ENCODE data around the gene RNF186. TPM values are rescaled to one million over a fixed set of nuclear protein-coding genes. Genes with fewer than 3 reads are reported as not detected.

RNF186 gene
- total RNA-seq, 1 donor from 2014 or later: not detected

DNA sequence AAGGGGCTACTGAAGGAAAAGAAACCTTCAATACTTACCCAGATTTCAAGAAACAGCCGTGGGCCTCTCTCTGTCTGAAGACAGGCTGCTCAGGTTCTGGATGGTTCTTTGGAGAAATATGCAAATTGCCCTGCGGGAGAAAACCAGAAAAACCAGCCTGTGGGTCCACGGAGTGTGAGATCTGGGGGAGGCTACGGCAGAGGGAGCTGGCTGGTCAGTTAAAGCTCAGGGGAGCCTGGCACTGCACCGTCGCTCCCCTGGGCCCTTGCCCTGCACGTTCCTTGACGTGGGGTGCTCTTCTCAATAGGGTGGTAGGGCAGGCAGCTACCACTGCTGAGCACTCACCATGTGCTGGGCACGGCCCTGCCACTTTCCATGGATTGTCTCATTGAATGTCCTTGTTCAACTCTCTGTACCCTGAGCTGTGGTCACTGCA is 28.1 kb downstream of the RNF186 start:
- intact Hi-C loops (cut with DNase I): no loop called here
- DNase-seq (ENCODE audit: low spot score in 2 of 2): no peak
- H3K36me3 ChIP-seq: peaks cover 23 to 48% of the 10 kb centered on the region in 2 donors
- H3K9me3 ChIP-seq: no peaks in the 10 kb centered on the region
- no peaks in the 10 kb centered on the region for H3K4me1 ChIP-seq
- no peak overlapping the region for H3K4me3 ChIP-seq
- TF ChIP-seq, protein P1, sequence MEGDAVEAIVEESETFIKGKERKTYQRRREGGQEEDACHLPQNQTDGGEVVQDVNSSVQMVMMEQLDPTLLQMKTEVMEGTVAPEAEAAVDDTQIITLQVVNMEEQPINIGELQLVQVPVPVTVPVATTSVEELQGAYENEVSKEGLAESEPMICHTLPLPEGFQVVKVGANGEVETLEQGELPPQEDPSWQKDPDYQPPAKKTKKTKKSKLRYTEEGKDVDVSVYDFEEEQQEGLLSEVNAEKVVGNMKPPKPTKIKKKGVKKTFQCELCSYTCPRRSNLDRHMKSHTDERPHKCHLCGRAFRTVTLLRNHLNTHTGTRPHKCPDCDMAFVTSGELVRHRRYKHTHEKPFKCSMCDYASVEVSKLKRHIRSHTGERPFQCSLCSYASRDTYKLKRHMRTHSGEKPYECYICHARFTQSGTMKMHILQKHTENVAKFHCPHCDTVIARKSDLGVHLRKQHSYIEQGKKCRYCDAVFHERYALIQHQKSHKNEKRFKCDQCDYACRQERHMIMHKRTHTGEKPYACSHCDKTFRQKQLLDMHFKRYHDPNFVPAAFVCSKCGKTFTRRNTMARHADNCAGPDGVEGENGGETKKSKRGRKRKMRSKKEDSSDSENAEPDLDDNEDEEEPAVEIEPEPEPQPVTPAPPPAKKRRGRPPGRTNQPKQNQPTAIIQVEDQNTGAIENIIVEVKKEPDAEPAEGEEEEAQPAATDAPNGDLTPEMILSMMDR (IDR thresholded peaks at IDR 0.05): no peak
- H3K27ac ChIP-seq: no peak overlapping the region
- no peaks in the 10 kb centered on the region for H3K27me3 ChIP-seq

DNA sequence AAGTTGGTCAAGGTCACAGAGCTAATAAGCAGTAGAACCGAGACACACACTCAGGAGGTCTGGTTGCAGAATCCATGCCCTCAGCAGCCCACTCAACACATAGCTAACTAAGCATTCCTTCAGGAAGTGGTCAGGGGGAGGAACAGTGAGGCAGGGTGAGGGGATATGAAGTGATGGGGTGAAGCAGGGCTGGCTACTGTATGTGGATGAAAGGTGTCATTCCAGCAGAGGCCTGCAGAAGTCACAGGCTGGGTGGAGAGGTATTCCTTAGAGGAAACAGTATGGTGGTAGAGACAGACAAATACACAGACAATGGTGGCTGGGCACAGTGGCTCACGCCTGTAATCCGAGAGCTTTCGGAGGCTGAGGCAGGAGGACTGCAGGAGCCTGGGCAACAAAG is 29.4 kb downstream of the RNF186 start:
- TF ChIP-seq, protein P1 (IDR thresholded peaks at IDR 0.05): no peak
- Histone ChIP-seq H3K4me1 (no peaks in the 10 kb centered on the region), H3K4me3 (no peak overlapping the region), H3K36me3 (peaks cover 17 to 34% of the 10 kb centered on the region in 2 donors), H3K27me3 (no peaks in the 10 kb centered on the region), H3K9me3 (no peaks in the 10 kb centered on the region), H3K27ac (no peak overlapping the region)
- no peak for DNase-seq (ENCODE audit: low spot score in 2 of 2)
- intact Hi-C loops (cut with DNase I): no loop called here

DNA sequence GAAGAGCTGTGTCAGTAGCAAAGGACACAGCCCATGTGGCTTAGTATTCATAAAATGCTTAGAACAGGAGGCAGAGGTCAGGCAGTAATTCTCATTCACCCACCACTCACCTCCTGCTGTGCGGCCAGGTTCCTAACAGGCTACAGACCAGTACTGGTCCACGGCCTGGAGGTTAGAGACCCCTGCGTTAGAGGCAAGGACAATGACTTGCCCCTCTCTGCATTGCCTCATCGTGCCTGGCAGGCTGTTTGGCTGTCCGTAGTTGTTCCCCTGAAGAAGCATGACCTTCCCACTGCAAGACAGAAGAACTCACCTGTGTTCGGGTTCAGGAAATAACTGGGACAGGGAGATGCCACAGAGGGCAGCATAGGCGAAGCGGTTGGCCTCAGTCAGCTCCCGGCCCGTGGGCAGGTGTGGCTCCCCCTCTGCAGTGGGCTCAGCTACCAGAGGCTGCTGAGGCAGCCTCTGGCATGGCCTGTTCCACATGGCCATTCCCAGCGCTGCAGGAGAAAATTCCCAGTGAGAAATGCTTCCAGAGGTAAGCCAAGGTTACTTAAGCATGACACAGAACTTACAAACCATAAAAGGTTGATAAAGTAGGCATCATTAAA is 34.7 kb downstream of the RNF186 start:
- no peaks in the 10 kb centered on the region for H3K4me1 ChIP-seq
- no peak overlapping the region for H3K27ac ChIP-seq
- intact Hi-C loops (cut with DNase I): no loop called here
- TF ChIP-seq, protein P1 (IDR thresholded peaks at IDR 0.05): no peak
- H3K27me3 ChIP-seq: no peaks in the 10 kb centered on the region
- no peak for DNase-seq (ENCODE audit: low spot score in 2 of 2)
- peaks cover 32 to 62% of the 10 kb centered on the region in 2 donors for H3K36me3 ChIP-seq
- H3K4me3 ChIP-seq: no peak overlapping the region
- H3K9me3 ChIP-seq: no peaks in the 10 kb centered on the region

DNA sequence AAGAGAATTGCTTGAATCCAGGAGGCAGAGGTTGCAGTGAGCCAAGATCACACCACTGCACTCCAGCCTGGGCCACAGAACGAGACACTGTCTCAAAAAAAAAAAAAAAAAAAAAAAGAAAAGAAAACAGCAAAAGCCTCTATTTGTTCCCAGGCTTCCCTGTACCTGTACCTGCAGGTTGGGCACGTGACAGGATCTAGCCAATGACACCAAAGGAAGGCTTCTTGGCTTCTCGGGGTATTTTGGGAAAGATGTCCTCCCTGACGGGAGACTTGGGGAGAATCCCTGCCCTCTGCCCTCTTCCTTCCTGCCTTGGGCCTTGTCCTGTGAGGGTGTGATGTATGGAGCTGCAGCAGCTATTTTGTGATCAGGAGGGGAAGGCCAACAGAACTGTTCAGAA is 38.1 kb downstream of the RNF186 start:
- Histone ChIP-seq H3K9me3 (no peaks in the 10 kb centered on the region), H3K27me3 (no peaks in the 10 kb centered on the region), H3K4me1 (no peaks in the 10 kb centered on the region), H3K4me3 (no peak overlapping the region), H3K36me3 (peaks cover 33 to 62% of the 10 kb centered on the region in 2 donors), H3K27ac (no peak overlapping the region)
- intact Hi-C loops (cut with DNase I): no loop called here
- TF ChIP-seq, protein P1 (IDR thresholded peaks at IDR 0.05): no peak
- no peak for DNase-seq (ENCODE audit: low spot score in 2 of 2)

DNA sequence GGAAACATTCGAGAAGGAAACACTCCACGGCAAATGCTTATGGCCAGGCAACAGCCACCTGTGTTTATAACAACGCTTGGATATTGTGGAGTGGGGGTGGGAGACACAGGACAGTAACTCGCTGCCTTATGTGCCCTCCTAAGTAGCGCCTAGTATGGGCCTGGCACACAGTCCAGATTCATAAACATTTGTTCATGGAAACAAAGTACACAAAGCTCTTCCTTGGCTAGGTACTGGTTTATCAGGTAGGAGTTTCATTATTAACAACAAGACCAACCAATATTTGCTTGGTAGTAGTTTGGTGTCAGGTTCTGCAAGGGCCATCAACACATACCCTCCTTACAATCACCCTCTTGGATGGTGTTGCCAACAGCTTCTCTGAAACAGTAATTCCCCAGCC is 38.8 kb downstream of the RNF186 start:
- no peaks in the 10 kb centered on the region for H3K4me1 ChIP-seq
- H3K4me3 ChIP-seq: no peak overlapping the region
- intact Hi-C loops (cut with DNase I): no loop called here
- TF ChIP-seq, protein P1 (IDR thresholded peaks at IDR 0.05): no peak
- no peak for DNase-seq (ENCODE audit: low spot score in 2 of 2)
- H3K27ac ChIP-seq: no peak overlapping the region
- peaks cover 40 to 68% of the 10 kb centered on the region in 2 donors for H3K36me3 ChIP-seq
- no peaks in the 10 kb centered on the region for H3K27me3 ChIP-seq
- no peaks in the 10 kb centered on the region for H3K9me3 ChIP-seq

DNA sequence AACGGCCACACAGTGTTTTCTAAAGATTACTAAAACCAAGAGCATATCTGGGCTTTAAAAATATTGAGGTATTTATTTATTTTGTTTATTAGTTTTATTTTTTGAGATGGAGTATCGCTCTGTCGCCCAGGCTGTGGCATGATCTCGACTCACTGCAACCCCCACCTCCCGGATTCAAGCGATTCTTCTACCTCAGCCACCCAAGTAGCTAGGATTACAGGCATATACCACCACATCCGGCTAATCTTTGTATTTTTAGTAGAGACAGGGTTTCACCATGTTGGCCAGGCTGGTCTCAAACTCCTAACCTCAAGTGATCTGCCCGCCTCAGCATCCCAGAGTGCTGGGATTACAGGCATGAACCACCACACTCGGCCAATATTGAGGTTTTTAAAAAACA is 39.3 kb downstream of the RNF186 start:
- H3K36me3 ChIP-seq: peaks cover 43 to 70% of the 10 kb centered on the region in 2 donors
- TF ChIP-seq, protein P1 (IDR thresholded peaks at IDR 0.05): no peak
- H3K4me1 ChIP-seq: no peaks in the 10 kb centered on the region
- H3K27ac ChIP-seq: no peak overlapping the region
- no peak for DNase-seq (ENCODE audit: low spot score in 2 of 2)
- intact Hi-C loops (cut with DNase I): no loop called here
- H3K4me3 ChIP-seq: no peak overlapping the region
- no peaks in the 10 kb centered on the region for H3K27me3 ChIP-seq
- no peaks in the 10 kb centered on the region for H3K9me3 ChIP-seq
